Measurements from ENCODE around the gene DOCK8.

Gene DOCK8

DNA sequence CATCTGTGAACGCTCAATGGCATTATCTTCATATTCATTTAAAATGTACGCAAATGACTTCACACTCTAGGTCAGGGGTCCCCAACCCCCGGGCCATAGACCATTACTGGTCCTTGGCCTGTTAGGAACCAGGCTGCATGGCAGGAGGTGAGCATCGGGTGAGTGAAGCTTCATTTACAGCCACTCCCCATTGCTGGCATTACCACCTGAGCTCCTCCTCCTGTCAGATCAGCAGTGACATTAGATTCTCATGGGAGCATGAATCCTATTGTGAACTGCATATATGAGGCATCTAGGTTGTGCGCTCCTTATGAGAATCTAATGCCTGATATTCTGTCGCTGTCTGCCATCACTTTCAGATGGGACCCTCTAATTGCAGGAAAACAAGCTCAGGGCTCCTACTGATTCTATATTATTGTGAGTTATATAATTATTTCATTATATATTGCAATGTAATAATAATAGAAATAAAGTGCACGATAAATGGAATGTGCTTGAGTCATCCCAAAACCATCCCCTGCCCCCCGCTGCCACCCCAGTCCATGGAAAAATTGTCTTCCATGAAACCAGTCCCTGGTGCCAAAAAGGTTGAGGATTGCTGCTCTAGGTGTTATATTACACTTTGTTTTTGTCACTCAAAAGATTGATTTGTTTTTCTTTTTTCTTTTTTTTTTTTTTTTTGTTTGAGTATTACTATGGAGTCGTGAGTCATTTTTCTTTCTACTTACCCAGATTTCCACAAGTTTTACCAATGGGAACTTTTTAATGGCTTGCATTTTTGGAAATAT, 127.2 kb downstream of the DOCK8 start:
- H3K4me1 ChIP-seq (ENCODE audit: control insufficient read depth, insufficient read depth, low read length, poor library complexity, severe bottlenecking): no peaks in the 10 kb centered on the region
- no peaks in the 10 kb centered on the region for H3K9me3 ChIP-seq (ENCODE audit: control insufficient read depth, low read length)
- H3K36me3 ChIP-seq (ENCODE audit: control insufficient read depth, insufficient read depth, low read length): no peaks in the 10 kb centered on the region
- H3K27ac ChIP-seq (ENCODE audit: low read depth, low read length, severe bottlenecking): no peak overlapping the region
- 89 to 94% methylated on average over 4 to 5 of the region's 9 CpGs for WGBS, 2 experiments (ENCODE audit: insufficient coverage in 2 of 2)
- no peak overlapping the region for H3K4me3 ChIP-seq (ENCODE audit: extremely low read depth, insufficient read depth, low read length, poor library complexity, severe bottlenecking)

DNA sequence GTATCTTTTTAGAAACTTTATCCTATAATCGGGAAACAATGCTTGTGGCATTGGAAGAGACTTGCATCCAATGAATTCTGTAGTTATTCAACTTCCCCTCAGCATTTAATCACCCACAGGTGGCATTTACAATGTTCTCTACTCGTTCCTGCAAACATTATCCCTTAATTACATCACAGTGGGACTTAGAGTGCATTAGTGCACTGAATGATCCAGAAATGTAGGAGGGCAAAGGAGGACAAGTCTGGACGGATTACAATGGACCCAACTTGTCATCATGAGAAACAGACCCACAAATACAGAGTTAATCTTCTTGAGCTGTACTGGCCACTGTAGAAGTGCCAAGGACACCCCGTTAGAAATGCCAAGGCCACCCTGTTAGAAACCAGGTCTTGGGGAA, 129.1 kb downstream of the DOCK8 start:
- H3K9me3 ChIP-seq (ENCODE audit: control insufficient read depth, low read length): no peaks in the 10 kb centered on the region
- H3K36me3 ChIP-seq (ENCODE audit: control insufficient read depth, insufficient read depth, low read length): no peaks in the 10 kb centered on the region
- H3K27ac ChIP-seq (ENCODE audit: low read depth, low read length, severe bottlenecking): no peak overlapping the region
- WGBS, 2 experiments (ENCODE audit: insufficient coverage in 2 of 2): 78 to 89% methylated on average over 1 of the region's 4 CpGs
- no peak overlapping the region for H3K4me3 ChIP-seq (ENCODE audit: extremely low read depth, insufficient read depth, low read length, poor library complexity, severe bottlenecking)
- H3K4me1 ChIP-seq (ENCODE audit: control insufficient read depth, insufficient read depth, low read length, poor library complexity, severe bottlenecking): no peaks in the 10 kb centered on the region

DNA sequence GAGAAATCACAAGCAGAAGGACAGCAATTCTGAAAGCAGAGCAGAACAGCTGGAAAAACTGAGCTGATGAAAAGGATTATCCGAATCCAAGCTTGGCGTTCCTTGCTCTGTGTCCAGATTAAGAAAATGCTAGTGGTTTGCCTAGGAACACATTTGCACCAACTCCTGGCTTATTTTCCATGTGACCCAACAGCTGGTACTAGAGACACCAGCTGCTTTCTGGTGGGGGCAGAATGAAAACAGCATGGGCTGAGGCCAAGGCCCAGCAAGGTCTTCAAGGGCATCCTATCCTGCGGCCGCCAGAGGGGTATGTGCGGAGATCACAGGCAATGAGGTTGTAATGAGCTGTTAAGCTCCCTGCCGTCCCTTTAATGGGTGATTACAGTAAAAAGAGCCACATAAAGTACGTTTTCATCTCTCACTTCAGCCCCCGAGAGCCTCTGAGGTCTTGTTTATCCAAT, 131.5 kb downstream of the DOCK8 start:
- Histone ChIP-seq H3K4me3 (ENCODE audit: extremely low read depth, insufficient read depth, low read length, poor library complexity, severe bottlenecking) (no peak overlapping the region), H3K36me3 (ENCODE audit: control insufficient read depth, insufficient read depth, low read length) (no peaks in the 10 kb centered on the region), H3K4me1 (ENCODE audit: control insufficient read depth, insufficient read depth, low read length, poor library complexity, severe bottlenecking) (no peaks in the 10 kb centered on the region), H3K27ac (ENCODE audit: low read depth, low read length, severe bottlenecking) (no peak overlapping the region), H3K9me3 (ENCODE audit: control insufficient read depth, low read length) (no peaks in the 10 kb centered on the region)
- WGBS, 2 experiments (ENCODE audit: insufficient coverage in 2 of 2): 66 to 82% methylated on average over 8 of the region's 8 CpGs

DNA sequence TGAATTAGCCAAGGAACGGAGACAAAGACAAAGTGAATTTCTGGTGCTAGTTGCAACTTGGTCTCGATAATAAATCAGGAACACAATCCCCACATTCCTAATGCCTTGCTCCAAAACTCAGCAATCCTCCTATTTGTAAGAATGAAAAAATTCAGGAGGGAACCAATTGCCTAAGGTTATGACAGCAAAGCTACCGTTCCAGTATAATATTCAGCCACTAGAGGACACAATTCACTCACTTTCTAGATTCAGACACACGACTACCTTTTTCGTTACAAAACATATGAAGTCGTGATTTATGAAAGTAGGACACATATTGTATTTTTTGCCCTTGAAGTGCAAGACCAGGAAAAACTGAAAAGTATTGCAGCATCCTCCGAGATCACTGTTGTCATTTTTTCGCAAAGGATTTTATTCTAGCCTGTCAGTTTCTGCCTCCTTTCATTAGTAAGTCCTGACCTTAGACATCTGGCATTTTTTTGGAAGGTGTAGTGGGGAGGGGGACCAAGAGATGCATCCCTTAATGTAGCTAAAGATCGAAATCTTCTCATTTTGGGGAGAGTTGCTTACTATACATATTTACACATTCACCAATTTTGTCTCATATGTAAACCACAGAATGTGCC, 133.1 kb downstream of the DOCK8 start:
- WGBS, 2 experiments (ENCODE audit: insufficient coverage in 2 of 2): 54 to 66% methylated on average over 3 to 4 of the region's 9 CpGs
- H3K9me3 ChIP-seq (ENCODE audit: control insufficient read depth, low read length): no peaks in the 10 kb centered on the region
- H3K4me1 ChIP-seq (ENCODE audit: control insufficient read depth, insufficient read depth, low read length, poor library complexity, severe bottlenecking): no peaks in the 10 kb centered on the region
- no peak overlapping the region for H3K27ac ChIP-seq (ENCODE audit: low read depth, low read length, severe bottlenecking)
- H3K4me3 ChIP-seq (ENCODE audit: extremely low read depth, insufficient read depth, low read length, poor library complexity, severe bottlenecking): no peak overlapping the region
- no peaks in the 10 kb centered on the region for H3K36me3 ChIP-seq (ENCODE audit: control insufficient read depth, insufficient read depth, low read length)

DNA sequence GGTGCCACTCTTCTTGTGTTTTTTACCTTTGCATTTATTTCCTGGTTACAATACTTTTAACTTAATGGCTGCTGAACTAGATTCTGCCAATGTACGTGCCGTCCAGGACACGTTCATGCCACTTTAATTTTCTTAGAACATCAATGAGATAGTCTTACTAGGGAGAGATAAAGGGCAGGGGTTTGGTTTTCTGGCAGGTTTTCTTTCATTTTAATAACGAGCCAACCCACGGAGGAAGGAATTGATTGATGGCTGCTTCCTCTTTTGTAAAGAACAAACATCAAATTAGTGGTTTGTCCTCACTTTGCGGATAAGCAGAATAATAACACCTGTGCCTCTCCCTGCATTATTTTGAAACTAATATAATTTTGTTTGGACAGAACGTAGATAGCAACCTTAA, 135.7 kb downstream of the DOCK8 start:
- 83 to 89% methylated on average over 1 to 3 of the region's 7 CpGs for WGBS, 2 experiments (ENCODE audit: insufficient coverage in 2 of 2)
- no peak overlapping the region for H3K4me3 ChIP-seq (ENCODE audit: extremely low read depth, insufficient read depth, low read length, poor library complexity, severe bottlenecking)
- H3K36me3 ChIP-seq (ENCODE audit: control insufficient read depth, insufficient read depth, low read length): no peaks in the 10 kb centered on the region
- H3K27ac ChIP-seq (ENCODE audit: low read depth, low read length, severe bottlenecking): no peak overlapping the region
- H3K4me1 ChIP-seq (ENCODE audit: control insufficient read depth, insufficient read depth, low read length, poor library complexity, severe bottlenecking): no peaks in the 10 kb centered on the region
- H3K9me3 ChIP-seq (ENCODE audit: control insufficient read depth, low read length): no peaks in the 10 kb centered on the region

DNA sequence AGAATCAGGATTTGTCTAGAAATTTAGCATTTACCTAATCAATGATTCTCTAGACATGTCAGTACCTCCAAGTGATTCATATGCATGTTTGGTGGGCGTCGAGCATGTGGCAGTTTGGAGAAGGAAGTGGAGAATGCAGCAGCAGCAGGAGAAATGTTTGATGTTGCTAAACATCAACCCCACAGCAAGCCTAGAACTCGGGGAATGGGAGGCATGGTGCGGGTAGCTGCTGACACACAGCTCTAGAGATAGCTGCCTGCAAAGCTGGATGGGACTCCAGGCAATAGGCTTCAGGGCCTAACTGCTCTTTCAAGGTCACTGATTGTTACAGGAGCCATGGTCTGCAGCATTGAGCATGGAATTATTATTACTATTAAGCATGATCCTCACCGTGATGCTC, 137.3 kb downstream of the DOCK8 start:
- Histone ChIP-seq H3K4me1 (ENCODE audit: control insufficient read depth, insufficient read depth, low read length, poor library complexity, severe bottlenecking) (no peaks in the 10 kb centered on the region), H3K4me3 (ENCODE audit: extremely low read depth, insufficient read depth, low read length, poor library complexity, severe bottlenecking) (no peak overlapping the region), H3K36me3 (ENCODE audit: control insufficient read depth, insufficient read depth, low read length) (no peaks in the 10 kb centered on the region), H3K9me3 (ENCODE audit: control insufficient read depth, low read length) (no peaks in the 10 kb centered on the region), H3K27ac (ENCODE audit: low read depth, low read length, severe bottlenecking) (no peak overlapping the region)
- 86 to 95% methylated on average over 3 to 5 of the region's 5 CpGs for WGBS, 2 experiments (ENCODE audit: insufficient coverage in 2 of 2)

DNA sequence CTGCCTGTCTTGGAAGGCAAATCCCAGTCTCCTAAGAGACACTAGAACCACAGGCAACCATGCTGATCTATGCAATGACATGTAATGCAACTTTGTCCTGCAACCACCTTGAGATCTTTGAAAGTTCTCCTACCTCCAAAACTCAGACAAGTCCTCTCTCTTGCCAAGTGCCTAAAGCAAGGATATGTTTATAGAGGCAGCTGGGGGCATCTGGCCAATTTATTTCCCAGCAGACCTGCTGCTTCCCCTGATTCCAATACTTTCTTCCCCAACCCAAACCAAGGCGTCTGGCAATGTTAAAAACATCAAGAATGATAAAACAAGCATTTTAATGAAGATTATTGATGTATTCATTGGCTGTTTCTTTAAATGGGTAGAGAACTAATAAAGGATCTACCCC, 138.4 kb downstream of the DOCK8 start:
- H3K36me3 ChIP-seq (ENCODE audit: control insufficient read depth, insufficient read depth, low read length): no peaks in the 10 kb centered on the region
- H3K27ac ChIP-seq (ENCODE audit: low read depth, low read length, severe bottlenecking): no peak overlapping the region
- no peaks in the 10 kb centered on the region for H3K4me1 ChIP-seq (ENCODE audit: control insufficient read depth, insufficient read depth, low read length, poor library complexity, severe bottlenecking)
- WGBS, 2 experiments (ENCODE audit: insufficient coverage in 2 of 2): no CpG with 5 or more reads among the region's 1 CpG
- H3K9me3 ChIP-seq (ENCODE audit: control insufficient read depth, low read length): no peaks in the 10 kb centered on the region
- H3K4me3 ChIP-seq (ENCODE audit: extremely low read depth, insufficient read depth, low read length, poor library complexity, severe bottlenecking): no peak overlapping the region

DNA sequence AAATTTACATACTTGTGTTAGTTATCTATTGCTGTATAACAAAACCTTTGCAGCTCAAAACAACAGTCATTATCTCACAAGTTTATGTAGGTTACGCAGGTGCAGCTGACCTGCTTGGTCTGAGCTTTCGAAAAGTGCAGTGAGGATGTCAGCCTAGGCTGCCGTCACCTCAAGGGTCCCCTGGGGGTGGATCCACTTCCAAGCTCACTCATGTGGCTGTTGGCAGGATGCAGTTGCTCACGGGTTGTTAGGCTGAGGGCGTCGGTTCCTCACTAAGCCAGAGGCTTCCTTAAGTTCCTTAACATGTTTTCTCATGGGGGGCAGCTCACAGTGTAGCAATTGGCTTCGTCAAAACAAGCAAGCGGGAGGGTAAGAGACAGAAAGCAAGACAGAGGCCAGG, 139.8 kb downstream of the DOCK8 start:
- 86 to 88% methylated on average over 6 to 7 of the region's 8 CpGs for WGBS, 2 experiments (ENCODE audit: insufficient coverage in 2 of 2)
- Histone ChIP-seq H3K36me3 (ENCODE audit: control insufficient read depth, insufficient read depth, low read length) (no peaks in the 10 kb centered on the region), H3K4me1 (ENCODE audit: control insufficient read depth, insufficient read depth, low read length, poor library complexity, severe bottlenecking) (no peaks in the 10 kb centered on the region), H3K27ac (ENCODE audit: low read depth, low read length, severe bottlenecking) (no peak overlapping the region), H3K4me3 (ENCODE audit: extremely low read depth, insufficient read depth, low read length, poor library complexity, severe bottlenecking) (no peak overlapping the region), H3K9me3 (ENCODE audit: control insufficient read depth, low read length) (no peaks in the 10 kb centered on the region)

DNA sequence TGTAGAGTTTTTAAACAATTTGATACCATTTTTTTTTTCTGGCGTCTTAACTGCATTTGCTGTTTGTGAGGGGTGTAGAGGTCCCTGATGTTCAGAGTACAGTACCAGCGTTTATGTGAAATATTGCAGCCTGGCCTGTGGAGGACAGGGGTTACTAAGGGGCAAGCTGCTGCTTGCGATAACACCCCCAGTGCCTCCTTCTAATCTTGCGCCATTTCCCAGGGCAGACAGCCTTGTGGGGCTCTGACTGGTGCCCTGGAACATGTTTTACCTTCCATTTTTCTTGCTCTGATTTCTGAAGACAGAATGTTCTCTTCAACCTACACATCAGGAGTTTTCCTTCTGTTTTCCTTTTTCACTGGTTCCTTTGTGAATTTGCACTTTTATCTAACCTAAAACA, 142.9 kb downstream of the DOCK8 start:
- no peak overlapping the region for H3K4me3 ChIP-seq (ENCODE audit: extremely low read depth, insufficient read depth, low read length, poor library complexity, severe bottlenecking)
- no peaks in the 10 kb centered on the region for H3K4me1 ChIP-seq (ENCODE audit: control insufficient read depth, insufficient read depth, low read length, poor library complexity, severe bottlenecking)
- 88 to 91% methylated on average over 2 to 3 of the region's 4 CpGs for WGBS, 2 experiments (ENCODE audit: insufficient coverage in 2 of 2)
- no peaks in the 10 kb centered on the region for H3K9me3 ChIP-seq (ENCODE audit: control insufficient read depth, low read length)
- H3K27ac ChIP-seq (ENCODE audit: low read depth, low read length, severe bottlenecking): no peak overlapping the region
- no peaks in the 10 kb centered on the region for H3K36me3 ChIP-seq (ENCODE audit: control insufficient read depth, insufficient read depth, low read length)

DNA sequence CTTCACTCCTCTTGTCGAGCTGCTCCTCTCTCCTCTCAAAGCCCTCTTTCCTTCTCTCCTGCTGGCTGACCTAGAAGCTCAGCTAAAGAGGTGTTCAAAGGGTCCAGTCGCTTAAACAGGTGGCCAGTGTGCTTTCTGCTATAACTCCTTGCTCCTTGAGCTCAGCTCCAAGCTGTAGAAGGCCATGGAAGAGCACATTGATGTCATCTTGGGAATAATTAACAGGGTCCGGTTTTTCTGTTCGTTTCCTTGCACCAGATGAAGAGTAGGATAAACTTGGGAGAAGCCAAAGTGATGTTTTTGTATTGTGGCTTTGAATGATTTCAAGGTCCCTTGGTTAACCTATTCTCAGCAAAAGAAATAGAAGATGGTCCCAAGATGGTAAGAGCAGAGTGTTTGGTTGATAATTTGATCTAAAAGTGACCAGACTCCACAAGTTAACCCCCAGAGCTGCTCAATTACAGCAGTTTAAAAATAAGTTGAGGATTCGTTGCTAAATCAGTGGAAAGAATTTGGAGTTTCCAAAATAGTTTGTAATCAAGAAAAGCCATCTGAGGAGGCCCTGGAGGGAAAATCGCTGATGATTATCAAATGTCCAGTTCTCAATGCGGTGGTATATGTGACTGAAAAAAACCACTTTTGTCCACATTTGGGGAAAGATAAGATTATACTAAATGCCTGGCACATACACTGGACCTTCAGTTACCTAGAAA, 148.1 kb downstream of the DOCK8 start:
- Histone ChIP-seq H3K9me3 (ENCODE audit: control insufficient read depth, low read length) (no peaks in the 10 kb centered on the region), H3K4me1 (ENCODE audit: control insufficient read depth, insufficient read depth, low read length, poor library complexity, severe bottlenecking) (no peaks in the 10 kb centered on the region), H3K4me3 (ENCODE audit: extremely low read depth, insufficient read depth, low read length, poor library complexity, severe bottlenecking) (no peak overlapping the region), H3K36me3 (ENCODE audit: control insufficient read depth, insufficient read depth, low read length) (no peaks in the 10 kb centered on the region), H3K27ac (ENCODE audit: low read depth, low read length, severe bottlenecking) (no peak overlapping the region)
- WGBS, 2 experiments (ENCODE audit: insufficient coverage in 2 of 2): 87 to 93% methylated on average over 7 of the region's 7 CpGs

DNA sequence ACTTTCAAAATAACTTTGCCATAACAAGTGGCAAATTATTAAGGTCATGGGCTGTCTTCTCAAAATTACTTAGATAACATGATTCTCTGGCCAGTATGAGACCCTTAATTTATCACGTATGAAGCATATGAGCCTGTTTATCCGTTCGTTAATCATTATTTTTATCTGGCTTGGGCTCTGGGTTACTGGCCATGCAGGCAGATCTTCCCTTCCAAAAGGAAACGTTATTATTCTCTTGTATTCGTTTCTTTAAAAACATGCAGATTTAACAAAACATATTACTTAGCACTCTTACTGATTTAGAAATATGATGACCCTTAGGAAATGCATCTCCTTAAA, 148.6 kb downstream of the DOCK8 start:
- no peaks in the 10 kb centered on the region for H3K36me3 ChIP-seq (ENCODE audit: control insufficient read depth, insufficient read depth, low read length)
- H3K9me3 ChIP-seq (ENCODE audit: control insufficient read depth, low read length): no peaks in the 10 kb centered on the region
- H3K4me3 ChIP-seq (ENCODE audit: extremely low read depth, insufficient read depth, low read length, poor library complexity, severe bottlenecking): no peak overlapping the region
- no peaks in the 10 kb centered on the region for H3K4me1 ChIP-seq (ENCODE audit: control insufficient read depth, insufficient read depth, low read length, poor library complexity, severe bottlenecking)
- no peak overlapping the region for H3K27ac ChIP-seq (ENCODE audit: low read depth, low read length, severe bottlenecking)
- 77 to 88% methylated on average over 2 to 5 of the region's 5 CpGs for WGBS, 2 experiments (ENCODE audit: insufficient coverage in 2 of 2)

Measured in mesodermal cell (in vitro differentiated cells).